SK-N-SH treated with all-trans-retinoic acid at 6 μM for 48 hours (cell line): ENCODE data around the gene LPP.
A peak's percentile ranks its signal among the peaks of the same experiment; 100 is the strongest.

Experiments used
- ATAC-seq: fragments of 200-7000 bp; cut with Tn5 transposase; 3 replicates; pipeline ENCODE4 v1.9.1; 2020; ENCODE audit warnings: mild to moderate bottlenecking, moderate library complexity
- ARNTL ChIP-seq: fragments of 450-650 bp; formaldehyde crosslinking; IDR thresholded peaks from 2 replicates; pipeline ENCODE4 v1.5.0; 2020; ENCODE audit warnings: low read depth, mild to moderate bottlenecking, moderate library complexity, borderline replicate concordance
- BACH2 ChIP-seq: fragments of 250-450 bp; sonication (Bioruptor Pico); IDR thresholded peaks from 2 replicates; pipeline ENCODE4 v1.9.0; 2021; ENCODE audit warnings: mild to moderate bottlenecking, borderline replicate concordance
- CREB5 ChIP-seq: fragments of 250-450 bp; sonication (Bioruptor Pico); IDR thresholded peaks from 2 replicates; pipeline ENCODE4 v1.5.1; 2020; ENCODE audit warnings: low read depth, mild to moderate bottlenecking, moderate library complexity
- CSDC2 ChIP-seq: fragments of 250-450 bp; sonication (Bioruptor Pico); IDR thresholded peaks from 2 replicates; pipeline ENCODE4 v1.5.0; 2020; ENCODE audit warnings: mild to moderate bottlenecking, moderate library complexity
- CSRNP3 ChIP-seq: fragments of 250-450 bp; sonication (Bioruptor Pico); IDR thresholded peaks from 2 replicates; pipeline ENCODE4 v1.5.1; 2021; ENCODE audit warnings: mild to moderate bottlenecking, moderate library complexity
- ESRRG ChIP-seq: fragments of 250-450 bp; sonication (Bioruptor Pico); IDR thresholded peaks from 2 replicates; pipeline ENCODE4 v1.6.1; 2021; ENCODE audit warnings: mild to moderate bottlenecking
- GLIS3 ChIP-seq: fragments of 250-450 bp; sonication (Bioruptor Pico); IDR thresholded peaks from 2 replicates; pipeline ENCODE4 v1.5.0; 2020; ENCODE audit warnings: mild to moderate bottlenecking, moderate library complexity
- ISL1 ChIP-seq: fragments of 250-450 bp; sonication (Bioruptor Pico); IDR thresholded peaks from 2 replicates; pipeline ENCODE4 v2.1.2; 2022; ENCODE audit warnings: mild to moderate bottlenecking, moderate library complexity
- PATZ1 ChIP-seq: fragments of 250-450 bp; sonication (Bioruptor Pico); IDR thresholded peaks from 2 replicates; pipeline ENCODE4 v1.8.0; 2020; ENCODE audit warnings: mild to moderate bottlenecking, moderate library complexity, borderline replicate concordance
- PPARA ChIP-seq: fragments of 250-450 bp; sonication (Bioruptor Pico); IDR thresholded peaks from 2 replicates; pipeline ENCODE4 v1.5.0; 2020; ENCODE audit warnings: mild to moderate bottlenecking, borderline replicate concordance
- RARB ChIP-seq: fragments of 250-450 bp; sonication (Bioruptor Pico); IDR thresholded peaks from 2 replicates; pipeline ENCODE4 v1.8.0; 2021; ENCODE audit warnings: mild to moderate bottlenecking, moderate library complexity
- SNAI2 ChIP-seq: fragments of 250-450 bp; sonication (Bioruptor Pico); IDR thresholded peaks from 2 replicates; pipeline ENCODE4 v1.5.0; 2020; ENCODE audit warnings: mild to moderate bottlenecking, moderate library complexity
- TOX ChIP-seq: fragments of 250-450 bp; sonication (Bioruptor Pico); IDR thresholded peaks from 2 replicates; pipeline ENCODE4 v1.8.0; 2021; ENCODE audit warnings: mild to moderate bottlenecking, moderate library complexity, borderline replicate concordance
- ZC3H10 ChIP-seq: fragments of 250-450 bp; sonication (Bioruptor Pico); IDR thresholded peaks from 2 replicates; pipeline ENCODE4 v1.5.1; 2021; ENCODE audit warnings: mild to moderate bottlenecking, moderate library complexity
- ZFP3 ChIP-seq: fragments of 250-450 bp; sonication (Bioruptor Pico); IDR thresholded peaks from 2 replicates; pipeline ENCODE4 v1.5.0; 2020; ENCODE audit warnings: mild to moderate bottlenecking, moderate library complexity
- ZFP30 ChIP-seq: fragments of 450-650 bp; formaldehyde crosslinking; IDR thresholded peaks from 2 replicates; pipeline ENCODE4 v1.5.0; 2022; ENCODE audit warnings: mild to moderate bottlenecking, moderate library complexity
- ZNF565 ChIP-seq: fragments of 450-650 bp; formaldehyde crosslinking; conservative IDR thresholded peaks from 2 replicates; pipeline ENCODE4 v1.5.0; 2020; ENCODE audit warnings: low read depth, mild to moderate bottlenecking, moderate library complexity
- ZNF8 ChIP-seq: fragments of 450-650 bp; formaldehyde crosslinking; IDR thresholded peaks from 2 replicates; pipeline ENCODE4 v1.5.0; 2020; ENCODE audit warnings: mild to moderate bottlenecking, moderate library complexity
- TF ChIP-seq, protein P1 (sequence below): fragments of 250-450 bp; sonication (Bioruptor Pico); IDR thresholded peaks from 2 replicates; pipeline ENCODE4 v1.5.0; 2020; ENCODE audit warnings: mild to moderate bottlenecking, moderate library complexity
- TF ChIP-seq, protein P2 (sequence below): fragments of 250-450 bp; sonication (Bioruptor Pico); IDR thresholded peaks from 2 replicates; pipeline ENCODE4 v1.8.0; 2021; ENCODE audit warnings: low read depth, mild to moderate bottlenecking, moderate library complexity, borderline replicate concordance

LPP gene

GRCh38 chr3:188671971-188672370, 518.0 kb downstream of the LPP start:
- peak; percentile 28; the same call in 2 of the 3 replicates for ATAC-seq
- TF ChIP-seq, protein P1, sequence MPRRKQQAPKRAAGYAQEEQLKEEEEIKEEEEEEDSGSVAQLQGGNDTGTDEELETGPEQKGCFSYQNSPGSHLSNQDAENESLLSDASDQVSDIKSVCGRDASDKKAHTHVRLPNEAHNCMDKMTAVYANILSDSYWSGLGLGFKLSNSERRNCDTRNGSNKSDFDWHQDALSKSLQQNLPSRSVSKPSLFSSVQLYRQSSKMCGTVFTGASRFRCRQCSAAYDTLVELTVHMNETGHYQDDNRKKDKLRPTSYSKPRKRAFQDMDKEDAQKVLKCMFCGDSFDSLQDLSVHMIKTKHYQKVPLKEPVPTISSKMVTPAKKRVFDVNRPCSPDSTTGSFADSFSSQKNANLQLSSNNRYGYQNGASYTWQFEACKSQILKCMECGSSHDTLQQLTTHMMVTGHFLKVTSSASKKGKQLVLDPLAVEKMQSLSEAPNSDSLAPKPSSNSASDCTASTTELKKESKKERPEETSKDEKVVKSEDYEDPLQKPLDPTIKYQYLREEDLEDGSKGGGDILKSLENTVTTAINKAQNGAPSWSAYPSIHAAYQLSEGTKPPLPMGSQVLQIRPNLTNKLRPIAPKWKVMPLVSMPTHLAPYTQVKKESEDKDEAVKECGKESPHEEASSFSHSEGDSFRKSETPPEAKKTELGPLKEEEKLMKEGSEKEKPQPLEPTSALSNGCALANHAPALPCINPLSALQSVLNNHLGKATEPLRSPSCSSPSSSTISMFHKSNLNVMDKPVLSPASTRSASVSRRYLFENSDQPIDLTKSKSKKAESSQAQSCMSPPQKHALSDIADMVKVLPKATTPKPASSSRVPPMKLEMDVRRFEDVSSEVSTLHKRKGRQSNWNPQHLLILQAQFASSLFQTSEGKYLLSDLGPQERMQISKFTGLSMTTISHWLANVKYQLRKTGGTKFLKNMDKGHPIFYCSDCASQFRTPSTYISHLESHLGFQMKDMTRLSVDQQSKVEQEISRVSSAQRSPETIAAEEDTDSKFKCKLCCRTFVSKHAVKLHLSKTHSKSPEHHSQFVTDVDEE, result no peak
- TF ChIP-seq PPARA (CRISPR knock-in tag) (no peak), ZNF565 (CRISPR knock-in tag) (no peak), TOX (CRISPR knock-in tag) (no peak), ESRRG (CRISPR knock-in tag) (no peak), RARB (CRISPR knock-in tag) (no peak), ZFP3 (CRISPR knock-in tag) (no peak), BACH2 (CRISPR knock-in tag) (no peak), CSRNP3 (CRISPR knock-in tag) (no peak), ZNF8 (no peak), GLIS3 (CRISPR knock-in tag) (no peak), ISL1 (CRISPR knock-in tag) (no peak), ZFP30 (CRISPR knock-in tag) (no peak), ZC3H10 (no peak), CSDC2 (CRISPR knock-in tag) (no peak), SNAI2 (CRISPR knock-in tag) (no peak), CREB5 (CRISPR knock-in tag) (no peak)
- TF ChIP-seq, protein P2, sequence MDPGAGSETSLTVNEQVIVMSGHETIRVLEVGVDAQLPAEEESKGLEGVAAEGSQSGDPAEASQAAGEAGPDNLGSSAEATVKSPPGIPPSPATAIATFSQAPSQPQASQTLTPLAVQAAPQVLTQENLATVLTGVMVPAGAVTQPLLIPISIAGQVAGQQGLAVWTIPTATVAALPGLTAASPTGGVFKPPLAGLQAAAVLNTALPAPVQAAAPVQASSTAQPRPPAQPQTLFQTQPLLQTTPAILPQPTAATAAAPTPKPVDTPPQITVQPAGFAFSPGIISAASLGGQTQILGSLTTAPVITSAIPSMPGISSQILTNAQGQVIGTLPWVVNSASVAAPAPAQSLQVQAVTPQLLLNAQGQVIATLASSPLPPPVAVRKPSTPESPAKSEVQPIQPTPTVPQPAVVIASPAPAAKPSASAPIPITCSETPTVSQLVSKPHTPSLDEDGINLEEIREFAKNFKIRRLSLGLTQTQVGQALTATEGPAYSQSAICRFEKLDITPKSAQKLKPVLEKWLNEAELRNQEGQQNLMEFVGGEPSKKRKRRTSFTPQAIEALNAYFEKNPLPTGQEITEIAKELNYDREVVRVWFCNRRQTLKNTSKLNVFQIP (CRISPR knock-in tag), result no peak

DNA sequence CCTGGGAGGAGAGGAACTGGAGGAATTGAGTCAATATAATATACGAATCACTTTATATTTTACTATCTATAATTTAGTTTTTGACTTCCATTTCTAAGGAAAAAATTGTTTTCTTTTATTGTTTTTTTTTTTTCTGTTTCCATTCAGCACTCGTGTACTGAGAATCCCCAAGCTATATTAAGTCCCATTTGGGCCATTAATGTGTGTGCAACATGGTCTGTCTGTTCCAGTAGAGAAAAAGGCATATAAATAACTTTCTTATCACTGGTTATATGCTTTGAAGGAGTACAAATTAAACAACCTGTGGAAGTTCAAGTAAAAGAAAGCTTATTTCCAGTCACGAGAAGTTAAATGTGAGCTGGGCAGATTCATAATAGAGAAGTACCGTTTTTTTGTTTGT, 518.9 kb downstream of the LPP start:
- TF ChIP-seq, protein P1, result no peak
- TF ChIP-seq PPARA (CRISPR knock-in tag) (no peak), SNAI2 (CRISPR knock-in tag) (no peak), ARNTL (no peak)

GRCh38 chr3:188673646-188674186, 519.8 kb downstream of the LPP start:
- TF ChIP-seq PATZ1 (no peak), CSRNP3 (CRISPR knock-in tag) (no peak), GLIS3 (CRISPR knock-in tag) (no peak), ZFP30 (CRISPR knock-in tag) (no peak)
- ATAC-seq, result peak; percentile 41; the same call in 1 of the 3 replicates

More for the DNA sequence above, 518.9 kb downstream of the LPP start:
- no peak for ATAC-seq
